Testis (tissue), 2 donors: ENCODE measurements around the gene ABCB6.

Experiments used
- CTCF ChIP-seq, 3 experiments: fragments of 450-650 bp in 2 of 3; fragments of 200-600 bp in 1 of 3; sonication (generic) in 1 of 3; IDR thresholded peaks; one replicate each; pipeline ENCODE4 v1.5.1; 2016 to 2019; ENCODE audit warnings: antibody characterized with exemption in 3 of 3, mild to moderate bottlenecking in 2 of 3, moderate library complexity in 1 of 3
- POLR2A ChIP-seq: fragments of 450-650 bp; IDR thresholded peaks from one replicate; pipeline ENCODE4 v1.6.1; 2017; ENCODE audit warnings: antibody characterized with exemption, mild to moderate bottlenecking, moderate library complexity

DNA sequence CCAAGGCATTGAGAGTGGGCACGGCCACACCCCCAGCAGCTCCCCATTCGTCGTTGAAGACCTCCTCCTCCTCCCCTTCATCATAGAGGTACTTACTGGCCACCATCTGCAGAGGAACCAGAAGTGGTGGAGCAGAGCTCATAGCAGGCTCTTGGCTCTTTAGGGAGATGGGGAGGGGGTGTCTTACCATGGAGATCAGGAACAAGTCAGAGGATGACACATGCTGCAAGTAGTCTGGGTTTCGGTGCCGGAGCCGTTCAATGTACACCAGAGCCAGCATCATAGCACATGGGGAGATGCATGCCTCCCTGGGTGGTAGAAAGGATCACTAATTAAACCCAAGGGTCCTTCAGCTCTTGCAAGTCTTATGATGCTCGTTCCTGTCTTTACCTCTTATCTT is 44.0 kb downstream of the ABCB6 start:
- TF ChIP-seq POLR2A (no peak), CTCF (IDR thresholded peaks at IDR 0.05) (no peak)
